ENCODE results near the gene FOXA3. TPM values are rescaled to one million over a fixed set of nuclear protein-coding genes. Genes with fewer than 3 reads are reported as not detected.

The FOXA3 gene
- not detected for total RNA-seq

DNA sequence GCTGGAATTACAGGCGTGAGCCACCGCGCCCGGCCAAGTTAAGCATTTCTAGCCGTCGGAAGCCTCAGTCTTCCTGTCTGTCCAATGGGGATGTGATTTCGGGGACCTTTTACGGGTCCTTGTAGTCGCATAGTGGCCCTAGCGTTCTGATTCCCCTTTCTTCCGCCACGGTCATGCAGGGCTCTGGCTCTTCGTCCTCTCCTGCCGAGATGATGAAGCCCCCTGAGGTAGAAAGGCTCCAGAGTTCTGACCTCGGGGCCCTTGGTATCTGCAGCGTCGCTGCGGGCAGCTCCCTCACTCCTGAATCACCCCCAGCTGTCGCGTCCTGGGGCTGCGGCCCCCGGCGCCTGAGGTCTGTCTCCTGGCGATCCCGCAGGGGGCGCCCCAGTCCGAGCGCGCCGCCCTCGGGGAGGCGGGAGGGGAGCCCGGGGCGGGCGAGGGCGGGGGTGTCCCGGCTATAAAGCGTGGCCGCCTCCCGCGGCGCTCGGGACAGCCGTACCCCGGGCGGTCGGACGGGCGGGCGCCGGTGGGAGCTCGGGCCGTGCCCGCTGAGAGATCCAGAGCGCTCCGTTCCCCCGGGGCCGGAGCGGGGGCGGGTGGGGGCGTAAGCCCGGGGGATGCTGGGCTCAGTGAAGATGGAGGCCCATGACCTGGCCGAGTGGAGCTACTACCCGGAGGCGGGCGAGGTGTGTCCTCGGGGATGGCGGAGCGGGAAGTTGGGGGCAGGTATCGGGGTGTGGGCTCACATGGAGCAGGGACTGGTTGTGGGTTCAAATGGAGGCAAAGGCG lies at the start of gene FOXA3:
TSS of gene FOXA3 (plus strand) at position 487 of the 789 bp plus-strand sequence. CDS start at position 618, 131 bp downstream.
- DNase-seq (ENCODE audit: low spot score in 2 of 2) (peak; percentile 71 to 75), FAIRE-seq (no peak)

GRCh38 chr19:45814851-45815480 lies 49.2 kb upstream of the FOXA3 start, which contains the start of gene RSPH6A:
TSS of gene RSPH6A (minus strand) at chr19:45815308. CDS start at chr19:45815176, 132 bp downstream.
- DNase-seq (ENCODE audit: low spot score in 2 of 2) (no peak), FAIRE-seq (no peak)

DNA sequence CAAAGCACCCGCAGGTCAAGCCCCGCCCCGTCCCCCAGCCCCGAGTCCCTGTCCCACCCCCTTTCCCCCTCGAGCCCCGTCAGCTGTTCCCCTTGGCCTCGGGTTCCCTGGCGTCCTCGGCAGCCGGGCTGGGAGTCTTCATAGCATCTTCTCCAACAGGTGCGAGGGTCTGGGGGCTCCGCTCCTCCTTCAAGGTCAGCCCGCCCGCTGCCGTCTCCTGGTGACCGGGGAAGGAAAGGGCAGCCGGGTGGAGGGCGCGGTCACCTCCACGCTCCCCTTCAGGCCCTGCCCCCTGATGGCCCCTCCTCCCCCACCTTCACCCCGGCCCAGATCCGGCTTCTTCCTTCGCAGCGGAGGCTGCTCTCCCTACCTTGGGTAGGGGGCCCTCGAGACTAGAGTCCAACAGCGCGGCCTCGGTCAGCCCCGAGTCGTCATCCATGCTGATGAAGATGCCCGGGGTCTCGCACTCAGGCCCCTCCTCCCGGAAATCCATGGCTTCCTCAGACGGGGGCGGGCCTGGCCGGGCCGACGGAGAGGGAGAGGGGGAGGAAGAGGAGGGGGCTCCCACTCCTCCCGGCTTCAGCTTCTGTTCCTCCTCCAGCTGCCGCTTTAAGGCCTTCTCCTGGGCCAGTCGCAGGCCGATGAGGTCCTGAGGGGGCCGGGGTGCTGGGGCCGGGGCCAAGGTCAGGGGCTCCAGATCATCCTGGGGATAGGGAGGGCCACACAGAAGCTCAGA lies 48.5 kb upstream of the FOXA3 start:
- no peak for FAIRE-seq

GRCh38 chr19:45816236-45817009 lies 47.7 kb upstream of the FOXA3 start:
- FAIRE-seq (no peak), DNase-seq (ENCODE audit: low spot score in 2 of 2) (no peak)

More for the DNA sequence above, 48.5 kb upstream of the FOXA3 start:
- no peak for DNase-seq (ENCODE audit: low spot score in 2 of 2)

DNA sequence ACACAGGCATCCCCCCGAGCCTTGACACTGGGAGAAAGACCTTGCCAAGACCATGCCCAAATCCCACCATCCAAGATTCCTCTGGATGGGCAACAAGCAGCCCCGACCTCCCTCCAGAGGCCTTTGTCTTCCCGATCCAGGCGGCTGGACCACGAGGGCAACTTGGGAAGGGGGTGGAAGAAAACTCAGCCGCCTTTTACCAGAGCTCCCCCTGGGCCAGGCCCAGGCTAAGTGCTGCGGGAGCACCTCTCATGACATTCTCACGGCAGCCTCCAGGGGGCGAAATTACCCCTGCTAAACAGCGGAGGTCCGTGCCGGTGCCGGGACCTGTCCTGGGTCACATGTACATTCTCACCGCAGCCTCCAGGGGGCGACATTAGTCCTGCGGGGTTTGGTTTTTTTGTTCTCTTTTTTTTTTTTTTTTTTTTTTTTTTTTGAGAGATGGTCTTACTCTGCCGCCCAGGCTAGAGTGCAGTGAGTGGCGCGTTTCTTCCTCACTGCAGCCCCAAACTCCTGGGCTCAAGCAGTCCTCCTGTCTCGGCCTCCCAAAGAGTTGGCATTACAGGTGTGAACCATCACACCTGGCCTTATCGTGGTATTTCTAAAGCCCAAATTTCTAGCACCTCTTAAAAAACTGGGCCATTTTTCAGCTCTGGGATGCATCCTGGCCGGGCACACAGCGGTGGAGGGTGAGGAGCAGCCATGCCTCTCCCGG lies 47.0 kb upstream of the FOXA3 start:
- DNase-seq (ENCODE audit: low spot score in 2 of 2) (peak; percentile 87 to 98), FAIRE-seq (no peak)

- FAIRE-seq (no peak), DNase-seq (ENCODE audit: low spot score in 2 of 2) (no peak)
These were observed 46.3 kb upstream of the FOXA3 start for GRCh38 chr19:45817725-45818301.

DNA sequence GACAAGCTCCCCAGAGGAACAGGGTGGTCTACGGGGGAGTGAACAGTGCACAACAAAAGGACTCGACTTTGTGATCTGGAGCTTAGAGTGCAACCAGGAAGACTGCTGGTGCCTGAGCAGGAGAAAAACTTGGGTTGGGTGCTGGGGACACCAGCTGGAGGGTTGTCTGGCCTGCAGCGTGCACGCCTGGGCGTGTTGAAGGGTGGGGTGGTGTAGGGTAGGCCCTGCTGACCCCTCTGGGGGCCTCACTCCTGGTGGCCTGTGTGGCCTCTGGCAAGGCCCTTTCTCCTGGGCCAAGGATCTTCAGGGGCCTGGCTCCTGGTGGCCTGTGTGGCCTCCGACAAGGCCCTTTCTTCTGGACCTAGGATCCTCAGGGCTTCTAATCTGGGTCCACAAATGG lies 44.4 kb upstream of the FOXA3 start:
- no peak for FAIRE-seq

DNA sequence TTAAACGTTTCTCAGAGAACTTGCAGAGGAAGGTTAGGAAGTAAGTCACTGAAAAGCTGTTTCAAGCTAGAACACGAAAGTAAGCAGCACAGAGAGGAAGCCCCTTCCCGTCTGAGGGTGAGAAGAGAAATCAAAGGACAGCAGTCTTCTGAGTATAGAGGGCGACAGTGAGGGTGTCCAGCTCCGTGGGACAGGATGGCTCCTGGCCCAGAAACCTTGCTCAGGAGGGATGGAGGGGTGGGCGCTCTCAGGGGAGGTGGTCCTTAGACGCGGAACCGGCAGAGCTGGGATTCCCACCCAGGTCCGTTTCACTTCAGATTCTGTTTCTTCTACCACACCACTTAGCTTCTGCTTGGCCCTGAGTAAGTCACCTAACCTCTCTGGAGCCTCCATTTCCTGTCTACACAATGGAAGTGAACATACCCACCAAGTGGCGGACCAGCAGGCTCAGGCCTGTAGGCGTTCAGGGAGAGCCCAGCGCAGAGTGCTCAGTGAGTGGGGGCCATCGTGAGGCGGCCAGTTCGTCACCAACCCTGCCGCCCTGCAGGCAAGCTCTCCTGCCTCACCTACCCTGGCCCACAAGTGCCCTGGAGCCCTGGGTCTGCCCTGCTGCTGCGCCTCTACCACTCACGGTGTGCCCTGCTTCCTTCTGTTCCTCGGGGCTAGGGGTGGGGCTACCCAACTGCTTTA lies 43.6 kb upstream of the FOXA3 start:
- no peak for DNase-seq (ENCODE audit: low spot score in 2 of 2)
- no peak for FAIRE-seq

More for the DNA sequence above, 44.4 kb upstream of the FOXA3 start:
- no peak for DNase-seq (ENCODE audit: low spot score in 2 of 2)

- no peak for DNase-seq (ENCODE audit: low spot score in 2 of 2)
- no peak for FAIRE-seq
These were observed 43.0 kb upstream of the FOXA3 start for GRCh38 chr19:45821103-45821521.

DNA sequence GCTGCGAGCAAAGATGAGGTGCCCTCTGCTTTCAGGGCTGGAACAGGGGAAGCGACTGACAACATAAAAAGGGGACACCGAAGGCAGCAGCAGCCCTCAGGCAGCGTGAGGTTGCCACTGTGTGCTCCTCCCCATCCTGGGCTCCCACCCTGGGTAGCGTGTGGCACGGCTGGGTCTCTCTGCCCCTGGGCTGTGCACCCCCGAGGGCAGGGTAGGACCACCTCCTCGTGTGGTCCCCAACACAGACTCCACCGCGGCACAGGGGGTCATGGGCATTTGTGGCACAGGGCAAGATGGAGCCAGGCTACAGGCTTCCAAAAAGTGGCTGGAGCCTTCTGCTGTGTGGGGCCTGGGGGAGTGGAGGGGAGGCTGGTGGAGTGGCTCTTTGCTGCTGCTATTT lies 42.6 kb upstream of the FOXA3 start:
- FAIRE-seq: no peak
- no peak for DNase-seq (ENCODE audit: low spot score in 2 of 2)

DNA sequence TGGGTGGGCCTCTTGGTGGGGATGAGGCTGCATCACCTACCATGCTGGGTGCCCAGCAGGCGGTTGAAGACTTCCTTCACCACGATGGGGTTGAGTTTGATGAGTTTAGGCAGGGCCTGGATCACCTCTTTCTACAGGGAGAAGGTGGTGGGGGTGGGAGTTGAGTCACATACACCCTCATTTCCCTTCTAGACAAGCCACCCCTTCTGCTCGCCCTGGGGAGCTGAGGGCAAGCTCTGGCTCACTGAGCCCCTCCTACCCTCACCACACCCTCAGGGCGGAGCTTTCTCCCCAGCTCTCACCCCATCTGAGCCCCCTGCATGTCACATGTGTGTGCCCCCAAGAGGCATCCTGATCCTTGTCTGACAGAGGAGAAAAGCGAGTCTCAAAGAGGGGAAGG lies 41.4 kb upstream of the FOXA3 start:
- FAIRE-seq: no peak
- no peak for DNase-seq (ENCODE audit: low spot score in 2 of 2)

- no peak for DNase-seq (ENCODE audit: low spot score in 2 of 2)
- no peak for FAIRE-seq
These were observed 40.9 kb upstream of the FOXA3 start for GRCh38 chr19:45823182-45823581.

DNA sequence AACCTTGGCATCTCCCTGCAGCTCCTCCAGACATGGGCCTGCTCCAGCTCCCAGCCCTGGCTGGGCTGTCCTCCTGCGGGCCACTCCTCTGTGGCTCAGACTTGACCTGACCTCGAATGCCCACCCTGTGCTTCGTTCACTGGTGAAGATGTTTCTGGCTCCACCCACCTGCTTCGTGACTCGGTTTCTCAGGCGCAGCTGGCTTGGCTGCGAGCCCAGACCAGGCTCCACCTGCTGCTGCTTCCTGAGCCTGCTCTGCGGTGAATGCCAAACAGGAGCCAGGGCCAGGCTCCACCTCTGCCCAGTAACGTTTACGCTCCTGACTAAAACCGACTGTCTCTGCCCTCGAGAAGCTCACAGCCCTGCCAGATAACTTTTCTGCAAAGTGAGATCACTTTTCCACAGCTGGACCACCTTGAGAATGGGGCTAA lies 40.1 kb upstream of the FOXA3 start:
- peak in 1 of 2 donors; percentile 71 for DNase-seq (ENCODE audit: low spot score in 2 of 2)

GRCh38 chr19:45824531-45825262 lies 39.4 kb upstream of the FOXA3 start:
- FAIRE-seq: no peak
- no peak for DNase-seq (ENCODE audit: low spot score in 2 of 2)

More for the DNA sequence above, 40.1 kb upstream of the FOXA3 start:
- FAIRE-seq: no peak

DNA sequence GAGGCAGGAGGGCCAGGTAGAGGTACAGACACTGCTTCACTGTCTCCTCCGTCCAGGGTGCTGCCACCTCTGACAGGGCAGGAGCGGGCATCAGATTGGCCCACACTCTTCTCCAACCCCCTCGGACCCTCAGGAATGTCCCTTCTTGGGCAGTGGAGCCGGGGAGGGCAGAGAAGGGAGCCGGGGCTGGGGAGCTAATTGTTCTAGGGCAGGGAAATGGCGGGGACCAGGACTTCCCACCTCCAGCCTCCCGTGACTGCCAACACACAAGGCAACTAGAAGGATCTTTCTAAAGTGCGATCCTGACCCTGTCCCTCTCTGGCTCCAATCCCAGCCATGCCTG lies 38.9 kb upstream of the FOXA3 start:
- FAIRE-seq: no peak
- DNase-seq (ENCODE audit: low spot score in 2 of 2): no peak

GRCh38 chr19:45825917-45826893 lies 37.9 kb upstream of the FOXA3 start:
- no peak for DNase-seq (ENCODE audit: low spot score in 2 of 2)

GRCh38 chr19:45826934-45827333 lies 37.2 kb upstream of the FOXA3 start:
- FAIRE-seq (no peak), DNase-seq (ENCODE audit: low spot score in 2 of 2) (no peak)

More at GRCh38 chr19:45825917-45826893, 37.9 kb upstream of the FOXA3 start:
- no peak for FAIRE-seq

All from frontal cortex (tissue), 4 donors.